HG03457 (cell line): ENCODE results near the gene PAWR.
A peak's percentile ranks its signal among the peaks of the same experiment; 100 is the strongest.

Experiments
- ATAC-seq: cut with Tn5 transposase; IDR thresholded peaks from one replicate; pipeline ENCODE4 v1.9.1; 2021; ENCODE audit warnings: moderate number of reproducible peaks; ENCODE audit not compliant: unreplicated experiment

The PAWR gene, protein sequence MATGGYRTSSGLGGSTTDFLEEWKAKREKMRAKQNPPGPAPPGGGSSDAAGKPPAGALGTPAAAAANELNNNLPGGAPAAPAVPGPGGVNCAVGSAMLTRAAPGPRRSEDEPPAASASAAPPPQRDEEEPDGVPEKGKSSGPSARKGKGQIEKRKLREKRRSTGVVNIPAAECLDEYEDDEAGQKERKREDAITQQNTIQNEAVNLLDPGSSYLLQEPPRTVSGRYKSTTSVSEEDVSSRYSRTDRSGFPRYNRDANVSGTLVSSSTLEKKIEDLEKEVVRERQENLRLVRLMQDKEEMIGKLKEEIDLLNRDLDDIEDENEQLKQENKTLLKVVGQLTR

DNA sequence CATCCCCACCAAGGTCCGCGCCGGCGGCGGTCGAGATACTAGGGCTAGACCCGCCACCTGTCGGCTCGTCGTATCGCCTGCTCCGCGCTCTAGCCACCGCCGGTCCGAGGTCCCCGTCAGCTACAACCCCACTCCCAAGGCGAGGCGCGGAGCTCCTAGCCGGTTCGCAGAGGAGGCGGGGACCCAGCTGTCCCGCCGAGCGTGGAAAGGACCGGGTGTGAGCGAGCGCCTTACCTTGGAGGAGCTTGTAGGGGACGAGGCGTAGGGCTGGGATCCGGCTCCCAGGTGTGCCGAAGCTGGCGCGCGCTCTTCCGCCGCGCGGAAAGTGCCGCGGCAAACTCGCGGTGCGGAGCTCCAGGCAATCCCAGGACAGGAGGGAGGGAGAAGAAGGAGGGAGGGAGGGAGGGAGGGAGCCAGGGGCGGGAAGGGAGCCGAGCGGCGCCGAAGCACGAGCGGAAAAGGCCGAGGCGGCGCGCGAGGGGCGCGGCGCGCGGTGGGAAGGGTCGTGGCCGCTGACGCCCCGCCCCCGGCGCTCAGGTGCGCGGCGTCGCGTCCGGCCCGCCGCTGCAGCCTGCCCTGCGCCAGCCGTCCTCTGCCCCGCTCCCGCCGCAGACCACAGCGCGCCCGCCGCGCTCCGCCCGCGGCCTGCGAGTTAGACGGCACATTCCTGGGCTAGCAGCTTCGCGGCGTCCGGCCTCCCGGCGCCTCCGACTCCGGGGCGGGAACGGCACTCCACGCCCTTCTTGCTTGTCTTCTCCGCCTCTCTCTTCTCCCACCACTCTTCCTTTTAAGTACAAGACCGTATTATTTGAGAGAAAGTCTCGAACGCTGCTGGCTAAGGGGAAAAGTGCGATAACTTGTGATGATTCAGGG is at the start of gene PAWR:
TSS of gene PAWR (minus strand) at position 327 of the 873 bp plus-strand sequence. CDS start 720 bp downstream, outside the sequence.
- ATAC-seq, result peak; percentile 35

DNA sequence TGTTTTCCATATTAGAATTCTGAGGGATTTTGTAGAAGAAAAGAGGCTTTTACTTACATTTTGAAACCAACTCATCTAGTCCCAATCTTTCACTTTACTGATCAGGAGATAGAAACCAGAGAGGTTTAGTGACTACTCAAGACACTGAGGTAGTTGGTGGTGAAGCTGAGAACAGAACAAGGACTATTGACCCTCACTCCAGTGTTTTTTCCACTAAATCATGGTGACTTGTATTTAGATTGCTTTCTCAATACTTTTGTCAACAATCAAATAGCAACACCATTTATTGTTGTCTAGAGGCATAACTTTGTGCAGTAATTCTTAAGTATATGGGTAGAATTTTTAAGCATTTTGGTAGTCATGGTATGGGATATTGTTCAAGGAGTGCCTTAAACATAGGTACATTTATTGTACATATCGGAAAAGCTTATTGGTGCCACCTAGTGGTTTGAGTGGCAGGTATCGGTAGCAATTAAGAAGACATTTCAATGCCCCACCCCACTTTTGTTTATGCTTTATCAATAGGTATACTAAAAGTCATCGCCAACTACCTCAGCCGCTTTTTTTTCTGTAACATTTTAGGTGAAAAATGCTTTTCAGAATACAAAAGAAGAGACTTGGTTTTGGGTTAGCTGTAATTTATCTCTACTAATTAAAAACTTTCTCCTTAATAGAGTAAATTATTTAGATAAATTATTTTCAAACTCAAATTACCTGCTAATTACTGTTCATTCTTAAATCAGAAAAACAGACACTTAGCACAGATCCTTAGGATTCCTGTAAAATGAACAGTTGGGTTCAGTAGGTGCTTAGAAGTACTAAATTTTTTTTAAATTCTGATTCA is 47.3 kb upstream of the PAWR start:
- ATAC-seq, result no peak

DNA sequence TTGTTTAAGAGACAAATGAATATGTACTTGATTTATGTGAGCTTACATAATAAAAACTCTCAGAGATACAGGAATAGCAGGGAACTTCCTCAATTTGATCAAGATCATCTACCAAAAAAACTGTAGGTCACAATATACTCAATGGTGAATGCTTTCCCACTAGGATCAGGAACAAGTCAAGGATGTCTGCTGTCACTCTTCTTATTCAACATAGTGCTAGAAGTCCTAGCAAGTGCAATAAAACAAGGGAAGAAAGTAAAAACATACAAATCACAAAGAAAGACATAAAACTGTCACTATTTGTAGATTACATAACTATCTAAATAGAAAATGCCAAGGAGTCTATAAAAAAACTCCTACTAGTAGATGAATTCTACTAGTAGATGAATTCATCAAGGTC is 41.9 kb upstream of the PAWR start:
- ATAC-seq, result no peak

DNA sequence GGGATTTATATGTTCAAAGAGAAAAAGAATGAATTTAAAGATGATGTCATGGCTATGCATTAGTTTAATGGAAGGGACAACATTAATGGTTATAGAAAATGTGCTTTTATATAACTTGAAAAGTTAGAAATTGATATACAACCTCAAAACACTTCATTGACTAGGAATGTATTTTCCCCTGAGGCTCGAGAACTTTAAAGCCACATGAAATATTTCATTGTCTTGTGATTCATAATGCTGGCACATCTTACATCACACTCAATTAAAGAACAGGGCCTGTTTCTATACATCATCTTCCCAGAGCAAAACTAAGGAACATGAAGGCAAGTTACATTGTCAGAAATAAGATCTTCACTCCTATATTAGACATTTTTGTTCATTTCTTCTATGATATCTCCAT is 35.2 kb upstream of the PAWR start:
- ATAC-seq, result no peak

GRCh38 chr12:79717006-79717405 is 26.2 kb upstream of the PAWR start:
- no peak for ATAC-seq

GRCh38 chr12:79715308-79715707 is 24.5 kb upstream of the PAWR start:
- no peak for ATAC-seq

DNA sequence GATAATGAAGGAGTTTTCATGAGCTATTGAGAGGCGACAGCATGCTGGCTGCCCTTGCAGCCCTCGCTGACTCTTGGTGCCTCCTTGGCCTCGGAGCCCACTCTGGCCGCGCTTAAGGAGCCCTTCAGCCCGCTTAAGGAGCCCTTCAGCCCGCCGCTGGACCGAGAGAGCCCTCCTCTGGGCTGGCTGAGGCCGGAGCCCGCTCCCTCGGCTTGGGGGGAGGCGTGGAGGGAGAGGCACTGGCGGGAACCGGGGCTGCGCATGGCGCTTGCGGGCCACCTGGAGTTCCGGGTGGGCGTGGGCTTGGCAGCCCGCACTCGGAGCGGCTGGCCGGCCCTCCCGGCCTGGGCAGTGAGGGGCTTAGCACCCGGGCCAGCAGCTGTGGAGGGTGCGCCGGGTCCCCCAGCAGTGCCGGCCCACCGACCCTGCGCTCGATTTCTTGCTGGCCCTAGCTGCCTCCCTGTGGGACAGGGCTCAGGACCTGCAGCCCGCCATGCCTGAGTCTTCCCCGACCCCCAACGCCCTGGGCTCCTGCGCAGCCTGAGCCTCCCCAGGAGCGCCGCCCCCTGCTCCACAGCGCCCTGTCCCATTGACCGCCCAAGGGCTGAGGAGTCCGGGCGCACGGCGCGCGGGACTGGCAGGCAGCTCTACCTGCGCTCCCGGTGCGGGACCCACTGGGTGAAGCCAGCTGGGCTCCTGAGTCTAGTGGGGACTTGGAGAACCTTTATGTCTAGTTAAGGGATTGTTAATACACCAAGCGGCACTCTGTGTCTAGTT is 20.1 kb upstream of the PAWR start:
- ATAC-seq, result no peak

GRCh38 chr12:79707830-79708229 is 17.1 kb upstream of the PAWR start:
- no peak for ATAC-seq

GRCh38 chr12:79706676-79707075 is 15.9 kb upstream of the PAWR start:
- ATAC-seq, result no peak

GRCh38 chr12:79706156-79706555 is 15.4 kb upstream of the PAWR start:
- ATAC-seq, result no peak

DNA sequence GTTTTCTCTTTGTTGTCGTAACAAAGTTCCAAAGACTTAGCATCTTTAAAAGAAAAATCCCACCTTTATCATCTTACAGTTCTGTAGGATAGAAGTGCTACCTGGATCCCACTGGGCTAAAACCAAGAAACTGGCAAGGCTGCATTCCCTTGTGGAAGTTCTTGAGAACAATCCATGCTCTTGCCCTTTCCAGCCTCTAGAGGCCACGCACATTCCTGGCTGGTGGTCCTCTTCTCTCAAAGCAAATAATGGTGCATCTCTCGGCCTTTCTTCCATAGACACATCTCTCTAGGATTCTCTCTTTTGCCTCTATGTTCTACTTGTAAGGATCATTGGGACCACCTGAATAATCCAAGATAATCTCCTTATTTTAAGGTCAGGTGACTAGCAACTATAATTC is 8.2 kb upstream of the PAWR start:
- no peak for ATAC-seq

- no peak for ATAC-seq
These were observed 5.7 kb upstream of the PAWR start for GRCh38 chr12:79696416-79696815.

GRCh38 chr12:79692860-79693577 is 2.3 kb upstream of the PAWR start:
- no peak for ATAC-seq

DNA sequence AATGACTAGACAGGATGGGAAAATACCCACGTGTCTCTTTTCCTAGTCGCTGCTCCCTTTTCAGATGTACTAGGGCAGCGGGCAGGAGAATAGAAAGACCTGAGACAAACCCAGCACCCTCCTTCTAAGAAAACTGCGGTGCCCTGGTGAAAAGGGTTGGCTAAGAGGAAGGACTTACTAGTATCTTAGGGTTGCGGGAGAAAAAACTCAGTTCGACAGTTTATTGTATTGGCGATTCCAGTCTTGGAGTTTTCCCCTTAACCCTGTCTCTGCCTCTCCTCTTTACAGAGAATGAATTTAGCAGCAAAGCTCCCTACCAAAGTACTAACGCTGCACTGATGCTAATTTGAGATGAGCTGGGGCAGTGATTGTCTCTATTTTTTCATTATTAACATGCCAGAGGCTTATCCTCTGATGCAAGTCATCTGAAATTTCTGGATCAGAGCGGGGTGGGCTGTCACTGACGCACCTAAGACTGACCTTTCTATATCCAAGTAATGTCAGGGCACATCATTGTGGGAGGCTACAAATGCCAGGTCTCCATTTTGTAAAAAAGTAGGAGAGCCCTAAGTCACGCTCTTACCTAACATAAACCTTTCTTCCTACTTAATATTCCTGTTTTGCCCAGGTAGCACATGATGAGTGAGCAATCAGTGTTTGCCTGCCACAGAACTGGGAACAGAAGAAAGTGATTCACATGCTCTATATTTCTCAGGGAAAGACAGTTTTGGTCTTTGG is 916 bp upstream of the PAWR start:
- ATAC-seq, result no peak

GRCh38 chr12:79690142-79690637 is 574 bp downstream of the PAWR start:
- peak; percentile 22 for ATAC-seq

DNA sequence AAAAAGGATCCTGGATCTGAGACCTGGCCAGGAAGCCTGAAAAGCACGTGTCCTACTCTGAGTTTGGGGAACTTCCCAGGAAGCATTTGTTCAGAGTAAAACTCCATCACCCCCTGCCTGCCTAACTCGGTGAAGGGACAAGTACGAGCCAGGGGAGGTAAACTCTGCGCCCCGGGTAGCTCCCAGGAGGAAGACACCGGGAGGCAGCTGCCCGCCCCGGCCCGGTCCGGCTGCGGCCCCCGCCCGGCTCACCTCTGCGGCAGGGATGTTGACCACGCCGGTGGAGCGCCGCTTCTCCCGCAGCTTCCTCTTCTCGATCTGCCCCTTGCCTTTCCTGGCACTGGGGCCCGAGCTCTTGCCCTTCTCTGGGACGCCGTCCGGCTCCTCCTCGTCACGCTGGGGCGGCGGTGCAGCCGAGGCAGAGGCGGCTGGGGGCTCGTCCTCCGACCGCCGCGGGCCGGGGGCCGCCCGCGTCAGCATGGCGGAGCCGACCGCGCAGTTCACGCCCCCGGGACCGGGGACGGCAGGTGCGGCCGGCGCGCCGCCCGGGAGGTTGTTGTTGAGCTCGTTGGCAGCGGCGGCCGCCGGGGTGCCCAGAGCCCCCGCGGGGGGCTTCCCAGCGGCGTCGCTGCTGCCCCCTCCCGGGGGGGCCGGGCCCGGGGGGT is 1.2 kb downstream of the PAWR start:
- ATAC-seq, result peak; percentile 28

DNA sequence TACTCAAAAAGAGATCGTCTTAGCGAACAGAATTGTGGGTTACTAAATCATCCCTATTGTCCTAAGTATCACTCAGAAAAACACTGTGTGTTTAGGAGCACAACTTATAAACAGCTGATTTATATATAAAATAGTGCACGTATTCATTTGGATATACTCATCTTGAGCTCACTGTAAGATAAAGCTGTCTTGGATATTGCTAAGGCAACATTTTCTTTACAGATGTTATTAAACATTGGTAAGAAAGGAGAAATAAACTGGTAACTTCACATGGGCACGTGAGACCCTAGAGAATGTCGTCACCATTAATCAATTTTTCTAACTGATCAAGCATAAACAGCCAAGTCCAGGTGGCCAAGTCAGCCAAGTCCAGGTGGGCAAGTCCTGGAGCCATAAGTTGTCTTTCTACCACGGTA is 1.7 kb downstream of the PAWR start:
- no peak for ATAC-seq

DNA sequence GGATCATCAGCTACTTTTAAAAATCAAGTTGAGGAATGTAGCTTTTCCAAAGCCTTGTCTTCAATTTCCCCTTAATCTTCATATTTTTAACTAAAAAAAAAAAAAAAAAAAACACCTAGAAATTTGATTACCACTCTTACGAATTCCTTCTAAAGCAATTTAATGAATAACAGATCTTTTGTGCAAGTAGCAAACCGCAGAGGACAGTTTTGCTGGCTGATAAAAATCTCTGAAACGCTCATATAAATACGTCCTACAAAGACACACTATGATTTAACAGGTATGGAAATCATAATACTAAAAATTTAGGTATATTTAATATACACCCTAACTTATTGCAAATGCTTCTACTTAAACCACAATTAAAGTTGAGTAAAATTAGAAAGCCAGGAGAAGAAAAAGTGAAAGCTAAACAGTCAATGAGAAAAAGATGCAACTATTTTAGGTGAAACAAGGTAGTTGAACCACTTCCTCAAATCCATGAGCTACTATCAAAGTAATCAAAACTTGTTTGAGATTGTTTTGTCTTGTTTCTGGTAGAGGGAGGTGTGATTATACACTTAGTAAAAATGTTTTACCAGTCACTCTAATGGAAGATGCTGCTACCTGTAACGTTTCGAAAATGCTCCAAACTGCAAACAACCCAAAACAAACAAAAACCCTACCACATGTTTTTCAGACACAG is 2.2 kb downstream of the PAWR start:
- ATAC-seq, result peak; percentile 29
